MM.1S (cell line): ENCODE measurements around the gene NMNAT2.
A peak's percentile ranks its signal among the peaks of the same experiment; 100 is the strongest.

Experiments used
- DNase-seq: peaks from one replicate; pipeline ENCODE4 v3.0.0-alpha.2; 2015
- H2AFZ ChIP-seq: fragments of 300-600 bp; sonication (generic); 2 replicates; pipeline ENCODE4 v1.6.0; 2016; ENCODE audit warnings: antibody characterized with exemption, low read length
- H3F3A ChIP-seq: fragments of 300-600 bp; sonication (generic); 2 replicates; pipeline ENCODE4 v1.6.1; 2016; ENCODE audit warnings: mild to moderate bottlenecking, antibody characterized with exemption, low read length, moderate library complexity, mixed read lengths; ENCODE audit not compliant: insufficient read depth
- H3K27ac ChIP-seq: fragments of 300-600 bp; sonication (generic); 2 replicates; pipeline ENCODE4 v1.5.1; 2016; ENCODE audit warnings: mild to moderate bottlenecking, low read length
- H3K27me3 ChIP-seq: fragments of 300-600 bp; sonication (generic); replicated peaks from 2 replicates; pipeline ENCODE4 v1.6.0; 2016; ENCODE audit warnings: low read length; ENCODE audit not compliant: insufficient read depth
- H3K36me3 ChIP-seq: fragments of 300-600 bp; sonication (generic); replicated peaks from 2 replicates; pipeline ENCODE4 v1.6.1; 2016; ENCODE audit warnings: mild to moderate bottlenecking, low read length, mixed read lengths; ENCODE audit not compliant: insufficient read depth
- H3K4me1 ChIP-seq: fragments of 300-600 bp; sonication (generic); 2 replicates; pipeline ENCODE4 v1.6.1; 2016; ENCODE audit warnings: low read length, mixed read lengths
- H3K4me2 ChIP-seq: fragments of 300-600 bp; sonication (generic); 2 replicates; pipeline ENCODE4 v1.6.0; 2016; ENCODE audit warnings: low read depth, low read length
- H3K4me3 ChIP-seq: fragments of 300-600 bp; sonication (generic); 2 replicates; pipeline ENCODE4 v1.5.1; 2016; ENCODE audit warnings: low read length, mixed read lengths
- H3K79me2 ChIP-seq: fragments of 300-600 bp; sonication (generic); 2 replicates; pipeline ENCODE4 v1.6.1; 2016; ENCODE audit warnings: mixed run types, low read length, mixed read lengths
- H3K9ac ChIP-seq: fragments of 300-600 bp; sonication (generic); 2 replicates; pipeline ENCODE4 v1.6.1; 2016; ENCODE audit warnings: low read length, mixed read lengths
- H3K9me2 ChIP-seq: fragments of 300-600 bp; sonication (generic); replicated peaks from 2 replicates; pipeline ENCODE4 v1.6.1; 2016; ENCODE audit warnings: mild to moderate bottlenecking, low read length, mixed read lengths; ENCODE audit not compliant: insufficient read depth
- H3K9me3 ChIP-seq: fragments of 300-600 bp; sonication (generic); replicated peaks from 2 replicates; pipeline ENCODE4 v1.6.1; 2016; ENCODE audit warnings: mild to moderate bottlenecking, low read length, mixed read lengths; ENCODE audit not compliant: insufficient read depth
- H4K20me1 ChIP-seq: fragments of 300-600 bp; sonication (generic); 2 replicates; pipeline ENCODE4 v1.6.1; 2016; ENCODE audit warnings: mild to moderate bottlenecking, low read length, moderate library complexity, mixed read lengths; ENCODE audit not compliant: insufficient read depth
- EZH2 ChIP-seq: fragments of 300-600 bp; sonication (generic); optimal IDR thresholded peaks from 2 replicates; pipeline ENCODE3; 2017; ENCODE audit warnings: low read depth, mild to moderate bottlenecking, antibody characterized with exemption, low read length, mixed read lengths
- EZH2phosphoT487 ChIP-seq: fragments of 300-600 bp; sonication (generic); IDR thresholded peaks from 2 replicates; pipeline ENCODE4 v1.6.1; 2018; ENCODE audit warnings: antibody characterized with exemption, low read length
- TF ChIP-seq, protein P1 (sequence below): fragments of 300-600 bp; sonication (generic); IDR thresholded peaks from 2 replicates; pipeline ENCODE4 v1.5.1; 2016; ENCODE audit warnings: antibody characterized with exemption, low read length, mixed read lengths

Gene NMNAT2

DNA sequence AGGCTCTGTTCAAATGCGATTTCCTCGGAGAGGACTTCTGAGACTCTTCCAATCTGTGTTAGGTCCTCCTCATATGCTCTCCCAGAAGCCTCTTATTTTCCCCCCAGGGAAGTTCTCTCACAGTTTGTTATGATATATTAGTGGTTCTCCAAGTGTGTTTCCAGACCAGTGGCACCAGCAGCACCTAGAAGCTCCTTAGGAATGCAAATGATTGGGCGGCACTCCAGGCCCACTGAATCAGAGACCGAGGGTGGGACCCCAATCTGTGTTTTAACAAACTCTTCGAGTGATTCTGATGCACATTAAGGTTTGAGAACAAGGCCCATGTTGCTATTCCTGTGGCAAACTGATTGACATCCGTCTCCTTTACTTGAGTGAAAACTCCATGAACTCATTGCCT lies 63.0 kb downstream of the NMNAT2 start:
- Histone ChIP-seq H3K79me2 (no peaks in the 10 kb centered on the region), H3K36me3 (no peaks in the 10 kb centered on the region), H3K27me3 (no peaks in the 10 kb centered on the region), H3K9me2 (no peaks in the 10 kb centered on the region), H3K27ac (no peak overlapping the region), H3K4me1 (no peaks in the 10 kb centered on the region), H2AFZ (no peak overlapping the region), H3F3A (no peaks in the 10 kb centered on the region), H4K20me1 (no peaks in the 10 kb centered on the region), H3K4me3 (no peak overlapping the region), H3K9me3 (no peaks in the 10 kb centered on the region), H3K4me2 (no peak overlapping the region), H3K9ac (no peak overlapping the region)
- no peak for DNase-seq
- TF ChIP-seq EZH2, result no peak
- TF ChIP-seq EZH2phosphoT487, result no peak

DNA sequence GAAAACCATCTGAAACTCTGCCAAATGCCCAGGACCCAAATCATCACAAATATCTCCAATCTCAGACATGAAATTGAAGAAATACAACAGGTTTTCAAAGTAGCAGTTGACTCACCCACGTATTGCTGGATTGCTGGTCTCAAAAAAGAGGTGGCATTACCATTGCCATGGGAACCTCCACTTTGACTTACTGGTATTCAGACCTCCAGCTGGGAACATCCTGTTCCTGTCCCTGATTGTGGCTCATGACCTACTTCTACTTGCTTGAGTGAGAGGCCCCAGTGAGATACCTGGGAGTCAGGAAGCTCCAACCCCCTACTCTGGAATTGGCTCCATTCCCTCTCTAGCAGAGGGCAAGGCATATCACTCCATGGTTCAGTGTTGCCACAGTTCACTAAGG lies 64.6 kb downstream of the NMNAT2 start:
- Histone ChIP-seq H3K27ac (no peak overlapping the region), H3F3A (no peaks in the 10 kb centered on the region)
- TF ChIP-seq, protein P1, sequence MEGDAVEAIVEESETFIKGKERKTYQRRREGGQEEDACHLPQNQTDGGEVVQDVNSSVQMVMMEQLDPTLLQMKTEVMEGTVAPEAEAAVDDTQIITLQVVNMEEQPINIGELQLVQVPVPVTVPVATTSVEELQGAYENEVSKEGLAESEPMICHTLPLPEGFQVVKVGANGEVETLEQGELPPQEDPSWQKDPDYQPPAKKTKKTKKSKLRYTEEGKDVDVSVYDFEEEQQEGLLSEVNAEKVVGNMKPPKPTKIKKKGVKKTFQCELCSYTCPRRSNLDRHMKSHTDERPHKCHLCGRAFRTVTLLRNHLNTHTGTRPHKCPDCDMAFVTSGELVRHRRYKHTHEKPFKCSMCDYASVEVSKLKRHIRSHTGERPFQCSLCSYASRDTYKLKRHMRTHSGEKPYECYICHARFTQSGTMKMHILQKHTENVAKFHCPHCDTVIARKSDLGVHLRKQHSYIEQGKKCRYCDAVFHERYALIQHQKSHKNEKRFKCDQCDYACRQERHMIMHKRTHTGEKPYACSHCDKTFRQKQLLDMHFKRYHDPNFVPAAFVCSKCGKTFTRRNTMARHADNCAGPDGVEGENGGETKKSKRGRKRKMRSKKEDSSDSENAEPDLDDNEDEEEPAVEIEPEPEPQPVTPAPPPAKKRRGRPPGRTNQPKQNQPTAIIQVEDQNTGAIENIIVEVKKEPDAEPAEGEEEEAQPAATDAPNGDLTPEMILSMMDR, result no peak
- TF ChIP-seq EZH2phosphoT487, result no peak
- no peak for TF ChIP-seq EZH2

GRCh38 chr1:183349201-183349711 lies 68.9 kb downstream of the NMNAT2 start:
- Histone ChIP-seq H3K27ac (no peak overlapping the region), H3K36me3 (no peaks in the 10 kb centered on the region), H3K27me3 (no peaks in the 10 kb centered on the region), H3K4me1 (no peaks in the 10 kb centered on the region), H2AFZ (no peak overlapping the region), H3F3A (no peaks in the 10 kb centered on the region), H3K4me3 (no peak overlapping the region), H3K4me2 (no peak overlapping the region), H3K79me2 (no peaks in the 10 kb centered on the region), H4K20me1 (no peaks in the 10 kb centered on the region), H3K9ac (no peak overlapping the region), H3K9me3 (no peaks in the 10 kb centered on the region), H3K9me2 (no peaks in the 10 kb centered on the region)
- DNase-seq, result no peak
- no peak for TF ChIP-seq EZH2

More for the DNA sequence above, 64.6 kb downstream of the NMNAT2 start:
- DNase-seq, result no peak
- Histone ChIP-seq H3K9me3 (no peaks in the 10 kb centered on the region), H3K9ac (no peak overlapping the region), H2AFZ (no peak overlapping the region), H3K9me2 (no peaks in the 10 kb centered on the region), H4K20me1 (no peaks in the 10 kb centered on the region), H3K79me2 (no peaks in the 10 kb centered on the region), H3K4me1 (no peaks in the 10 kb centered on the region), H3K36me3 (no peaks in the 10 kb centered on the region), H3K27me3 (no peaks in the 10 kb centered on the region), H3K4me3 (no peak overlapping the region), H3K4me2 (no peak overlapping the region)

- no peaks in the 10 kb centered on the region for H3F3A ChIP-seq
- no peaks in the 10 kb centered on the region for H3K36me3 ChIP-seq
- TF ChIP-seq EZH2phosphoT487, result no peak
- peak; percentile 10 for DNase-seq
- no peak overlapping the region for H3K27ac ChIP-seq
- no peaks in the 10 kb centered on the region for H3K9me2 ChIP-seq
- H4K20me1 ChIP-seq, result no peaks in the 10 kb centered on the region
- H3K9me3 ChIP-seq, result no peaks in the 10 kb centered on the region
- H2AFZ ChIP-seq, result peak overlapping the region; percentile 23; the same call in 1 of the 2 replicates
- H3K4me2 ChIP-seq, result no peak overlapping the region
- H3K27me3 ChIP-seq, result no peaks in the 10 kb centered on the region
- H3K4me3 ChIP-seq, result no peak overlapping the region
- no peaks in the 10 kb centered on the region for H3K79me2 ChIP-seq
- H3K9ac ChIP-seq, result no peak overlapping the region
- H3K4me1 ChIP-seq, result no peaks in the 10 kb centered on the region
Observed at GRCh38 chr1:183346276-183346732, 71.9 kb downstream of the NMNAT2 start.
